NOMO-1 (cell line): ENCODE data around the gene DENND6B.
"Not testable (repeated sequence)": the region's sequence is repeated elsewhere in the genome, so short reads cannot be mapped to it uniquely, and the experiment has no call there.

Source experiments
- DNase-seq, 2 experiments: peaks; one replicate each; lab custom pipeline; 2025; ENCODE audit not compliant: unreplicated experiment in 2 of 2; lab: John Stamatoyannopoulos, UW

The DENND6B gene

DNA sequence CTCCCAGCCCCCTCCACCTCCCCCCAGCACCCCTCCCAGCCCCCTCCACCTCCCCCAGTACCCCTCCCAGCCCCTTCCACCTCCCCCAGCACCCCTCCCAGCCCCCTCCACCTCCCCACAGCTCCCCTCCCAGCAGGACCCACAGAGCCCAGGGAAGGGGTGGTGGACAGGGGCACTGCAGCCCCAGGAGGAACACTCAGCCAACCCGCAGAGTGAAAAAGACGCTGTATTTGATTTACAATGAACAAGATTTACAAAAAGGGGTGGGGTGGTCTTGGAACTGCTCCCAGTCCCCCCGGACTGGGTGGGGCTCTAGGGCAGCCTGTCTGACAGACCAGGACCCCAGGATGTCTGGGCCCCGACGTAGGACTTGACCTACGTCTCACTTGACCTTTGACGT, 52.0 kb downstream of the DENND6B start:
- no peak for DNase-seq

DNA sequence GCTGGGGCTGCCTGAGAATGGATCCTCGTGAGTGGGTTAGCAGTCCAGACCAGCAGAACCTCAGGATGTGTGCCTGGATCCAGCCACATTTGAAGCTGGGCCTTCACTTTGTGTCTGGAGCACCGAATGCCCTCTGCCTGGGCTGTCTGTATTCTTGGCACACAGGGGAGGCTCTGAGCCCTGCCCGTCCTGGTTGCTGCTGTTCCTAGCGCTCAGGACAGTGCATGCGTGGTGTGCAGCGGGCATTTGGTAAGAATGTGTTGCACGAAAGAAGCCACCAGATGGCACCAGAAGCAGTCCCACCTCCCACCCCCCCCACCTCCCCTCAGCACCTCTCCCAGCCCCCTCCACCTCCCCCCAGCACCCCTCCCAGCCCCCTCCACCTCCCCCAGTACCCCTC, 52.5 kb downstream of the DENND6B start:
- DNase-seq: peak; percentile 15 to 21

DNA sequence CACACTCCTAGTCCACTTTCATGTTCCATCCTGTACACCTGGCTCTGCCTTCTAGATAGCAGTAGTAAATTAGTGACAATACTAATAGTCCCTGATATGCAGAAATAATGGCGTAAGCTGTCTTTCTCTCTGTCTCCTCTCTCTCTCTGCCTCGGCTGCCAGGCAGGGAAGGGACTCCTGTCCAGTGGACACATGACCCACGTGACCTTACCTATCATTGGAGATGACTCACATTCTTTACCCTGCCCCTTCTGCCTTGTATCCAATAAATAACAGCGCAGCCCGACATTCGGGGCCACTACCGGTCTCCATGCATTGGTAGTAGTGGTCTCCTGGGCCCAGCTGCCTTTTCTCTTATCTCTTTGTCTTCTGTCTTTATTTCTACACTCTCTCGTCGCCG, 53.0 kb downstream of the DENND6B start:
- DNase-seq: not testable (repeated sequence)

DNA sequence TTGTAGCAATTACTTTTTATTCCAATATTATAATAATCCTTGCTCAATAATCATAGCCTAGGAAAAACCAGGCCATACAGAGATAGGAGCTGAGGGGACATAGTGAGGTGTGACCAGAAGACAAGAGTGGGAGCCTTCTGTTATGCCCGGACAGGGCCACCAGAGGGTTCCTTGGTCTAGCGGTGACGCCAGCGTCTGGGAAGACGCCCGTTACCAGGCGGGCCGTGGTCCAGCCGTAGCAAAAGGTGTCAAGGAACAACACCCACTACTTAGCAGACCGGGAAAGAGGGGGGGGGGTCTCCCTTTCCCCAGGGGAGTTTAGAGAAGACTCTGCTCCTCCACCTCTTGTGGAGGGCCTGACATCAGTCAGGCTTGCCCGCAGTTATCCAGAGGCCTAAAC, 53.5 kb downstream of the DENND6B start:
- DNase-seq: not testable (repeated sequence)

DNA sequence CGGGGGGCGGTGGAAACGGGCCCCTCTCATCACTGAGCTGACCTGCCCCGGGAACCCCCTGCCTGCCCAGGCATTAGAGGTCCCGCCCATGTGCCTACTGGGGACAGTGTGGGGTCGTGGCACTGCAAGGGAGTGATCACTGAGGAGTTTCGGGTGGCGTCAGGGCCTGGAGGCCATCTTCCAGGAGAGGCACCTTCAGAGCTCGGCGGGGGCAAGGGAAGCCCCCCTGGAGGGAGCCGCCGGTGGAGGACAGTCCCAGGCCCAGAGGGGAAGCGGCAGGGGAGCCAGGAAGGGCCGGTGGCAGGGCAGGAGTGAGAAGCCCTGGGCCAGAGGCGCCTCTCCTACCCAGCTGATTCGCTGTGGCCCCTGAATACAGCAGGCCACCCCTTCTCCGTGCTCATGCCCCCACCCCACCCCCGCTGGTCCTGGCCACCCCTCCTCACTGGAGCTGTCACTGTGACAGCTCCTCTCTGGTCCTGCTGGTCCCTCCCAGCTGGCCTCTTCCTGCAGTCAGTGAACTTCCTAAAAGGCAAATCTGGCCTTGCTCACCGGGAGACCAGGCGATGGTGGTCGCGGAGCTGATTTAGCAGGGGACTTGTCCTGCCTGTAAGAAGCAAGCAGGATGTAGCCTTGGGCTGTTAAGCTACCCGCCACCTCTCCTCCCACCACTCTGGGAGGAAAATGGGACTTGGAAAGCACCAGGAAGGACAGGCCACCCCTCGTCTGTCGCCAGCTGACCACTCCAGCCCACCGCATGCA, 54.6 kb downstream of the DENND6B start:
- no peak for DNase-seq

DNA sequence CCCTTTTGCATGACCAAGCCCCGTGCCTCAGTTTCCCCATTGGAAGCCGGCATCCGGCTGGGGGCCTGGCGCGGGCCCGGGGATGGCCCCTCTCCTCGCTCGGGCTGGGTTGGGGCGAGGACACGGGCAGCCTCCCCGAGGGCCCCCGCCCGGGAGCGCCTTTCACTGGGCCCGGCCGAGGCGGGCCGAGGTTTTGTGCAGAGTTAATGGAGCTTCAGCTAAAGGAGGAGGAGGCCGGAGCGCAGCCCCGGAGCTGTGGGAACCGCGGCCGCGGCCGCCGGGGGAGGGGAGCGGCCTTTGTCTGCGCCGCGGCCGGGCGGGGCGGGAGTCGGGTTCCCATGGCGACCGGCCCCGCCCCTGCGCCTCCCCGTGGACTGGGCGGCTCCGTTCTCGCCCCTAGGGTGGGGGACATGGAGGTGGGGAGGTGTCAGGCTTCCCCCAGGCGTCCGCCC, 55.3 kb downstream of the DENND6B start:
- DNase-seq: peak; percentile 35 to 53

DNA sequence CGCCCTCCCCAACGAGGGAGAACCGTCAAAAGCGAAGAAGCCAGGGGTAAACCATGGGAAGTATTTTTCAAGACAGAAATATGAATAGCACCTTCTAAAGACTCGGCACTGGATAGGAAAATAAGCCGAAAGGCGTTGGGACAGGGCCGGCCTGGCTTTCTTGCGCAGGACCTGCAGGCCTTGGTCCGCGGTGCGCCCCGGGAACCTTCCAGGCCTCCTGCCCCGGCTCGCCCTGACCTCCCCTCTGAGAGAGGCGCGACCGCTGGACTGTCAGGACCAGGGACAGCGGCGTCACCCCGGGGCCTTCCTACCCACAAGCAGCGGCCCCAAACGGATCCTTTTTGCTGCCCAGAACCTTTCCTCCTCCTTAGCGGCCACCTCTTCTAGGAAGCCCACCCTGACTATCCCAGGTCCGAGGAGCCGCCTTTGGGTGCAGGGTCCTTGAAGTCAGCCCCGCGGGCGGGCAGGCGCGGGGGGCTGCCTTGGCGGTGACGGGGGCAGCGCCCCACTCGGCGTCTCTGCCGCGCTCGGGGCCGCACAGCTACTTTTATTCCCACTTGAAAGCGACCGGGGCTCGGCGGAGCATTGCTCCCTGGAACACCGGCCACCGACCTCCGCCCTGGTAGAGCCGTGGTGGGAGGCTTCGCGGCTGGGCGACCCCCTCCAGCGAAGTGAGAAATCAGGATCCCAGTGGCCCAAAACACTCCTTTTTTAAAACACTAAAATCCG, 56.0 kb downstream of the DENND6B start:
- DNase-seq: peak; percentile 51 to 59

DNA sequence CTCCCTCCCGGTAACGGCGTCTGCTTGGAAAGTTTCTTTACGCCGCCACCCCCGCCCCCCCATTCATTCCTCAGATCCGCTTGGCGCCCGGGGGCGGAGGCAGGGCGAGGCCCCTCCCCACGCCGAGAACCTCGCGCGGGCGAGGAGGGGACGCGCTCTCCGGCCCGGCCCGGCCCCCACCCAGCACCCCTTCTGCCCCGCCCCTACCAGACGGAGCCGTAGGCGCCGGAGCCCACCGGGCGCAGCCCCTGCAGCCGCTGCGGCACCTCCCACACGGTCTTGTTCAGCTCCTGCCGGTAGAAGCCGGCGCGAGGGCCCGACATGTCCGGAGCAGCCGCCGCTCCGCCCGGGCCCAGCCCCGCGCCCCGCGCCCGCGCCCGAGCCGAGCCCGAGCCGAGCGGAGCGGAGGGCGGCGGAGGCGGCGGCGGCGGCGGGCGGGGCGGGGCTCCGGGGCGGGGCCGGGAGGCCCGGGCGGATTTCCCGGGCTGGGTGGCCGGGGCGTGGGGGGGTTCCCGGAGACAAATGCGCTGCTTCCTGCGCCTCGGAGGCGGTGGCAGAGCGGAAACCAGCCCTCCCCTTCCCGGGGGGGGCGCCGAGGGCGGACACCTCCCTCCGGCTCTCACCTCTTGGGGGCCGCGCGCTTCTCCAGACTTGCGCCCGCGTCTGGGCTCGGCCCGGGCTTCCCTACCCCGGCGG, 56.7 kb downstream of the DENND6B start, which contains the start of gene MAPK11:
TSS of gene MAPK11 (minus strand) at position 411 of the 696 bp plus-strand sequence. CDS start at position 323, 88 bp downstream.
- no peak for DNase-seq

DNA sequence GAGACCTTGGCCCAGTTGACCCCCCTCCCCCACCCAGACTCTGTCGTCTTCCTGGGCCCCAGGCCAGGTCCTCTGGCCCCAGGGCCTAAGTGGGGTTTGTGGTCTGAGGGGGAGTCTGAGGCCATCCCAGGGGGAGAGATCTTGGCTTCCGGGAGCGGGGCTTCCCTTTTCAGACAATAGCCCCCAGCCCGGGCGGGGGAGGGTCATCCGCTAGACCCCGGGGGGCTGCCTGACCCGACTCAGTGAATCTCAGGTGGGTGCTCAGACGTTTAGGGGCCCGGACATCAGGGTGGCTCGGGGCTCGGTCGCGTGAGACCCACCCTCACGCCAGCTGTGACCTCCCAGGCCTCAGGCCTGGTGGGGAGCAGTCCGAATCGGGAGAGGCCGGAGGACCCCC, 57.2 kb downstream of the DENND6B start:
- no peak for DNase-seq

DNA sequence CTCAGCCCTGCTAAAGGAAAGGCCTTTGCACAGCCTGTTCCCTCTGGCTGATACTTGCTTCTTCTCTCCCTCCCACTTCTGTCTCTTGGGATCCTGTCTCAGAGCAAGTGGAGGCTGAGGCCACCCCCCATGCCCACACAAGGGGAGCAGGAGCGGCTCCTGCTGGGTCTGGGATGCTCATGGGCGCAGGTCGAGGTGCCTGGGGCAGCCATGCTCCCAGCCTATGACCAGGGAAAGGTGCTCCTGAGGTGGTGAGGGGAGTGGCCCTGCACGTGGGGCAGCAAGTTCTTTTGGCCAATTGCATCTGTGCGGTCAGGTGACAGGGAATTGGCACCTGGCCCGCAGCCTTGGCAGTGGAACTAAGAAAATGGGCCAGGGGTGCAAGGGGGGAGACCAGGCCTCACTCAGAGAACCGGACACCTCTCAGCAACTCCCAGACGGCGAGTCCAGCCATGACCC, 58.1 kb downstream of the DENND6B start:
- DNase-seq: no peak

DNA sequence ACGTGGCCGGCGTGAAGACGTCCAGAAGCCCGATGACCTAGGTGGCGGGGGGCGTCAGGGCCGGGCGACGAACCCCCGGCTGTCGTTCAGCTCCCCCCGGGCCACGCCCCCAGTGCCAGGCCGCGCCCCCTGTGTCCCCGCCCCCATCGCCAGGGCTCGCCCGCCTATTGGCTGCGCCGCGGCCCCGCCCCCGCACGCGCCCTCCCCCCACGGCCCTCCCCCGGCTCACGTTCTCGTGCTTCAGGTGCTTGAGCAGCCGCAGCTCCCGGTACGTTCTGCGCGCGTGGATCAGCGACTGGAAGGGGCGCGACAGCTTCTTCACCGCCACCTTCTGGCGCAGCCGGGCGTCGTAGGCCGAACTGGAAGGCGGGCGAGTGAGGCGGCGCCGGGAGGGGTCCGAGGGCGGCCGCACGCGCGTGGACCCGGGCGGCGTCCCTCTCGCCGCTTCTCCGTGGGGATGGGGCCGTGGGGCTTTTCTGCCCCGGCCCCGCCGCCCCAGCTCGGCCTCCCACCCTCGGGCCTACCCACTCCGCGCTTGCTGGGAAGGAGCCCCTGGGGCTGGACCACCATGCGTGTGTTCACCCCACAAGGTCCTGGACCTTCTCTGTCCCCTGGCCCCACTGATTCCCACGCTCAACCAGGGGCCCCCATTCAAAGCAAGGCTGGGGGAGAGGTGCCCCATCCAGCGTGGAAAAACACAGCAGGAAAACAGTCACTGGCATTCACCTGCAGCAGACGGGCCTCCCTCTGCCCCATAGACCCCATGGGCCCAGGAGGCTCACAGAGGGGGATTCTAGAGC, 59.0 kb downstream of the DENND6B start:
- DNase-seq: no peak

DNA sequence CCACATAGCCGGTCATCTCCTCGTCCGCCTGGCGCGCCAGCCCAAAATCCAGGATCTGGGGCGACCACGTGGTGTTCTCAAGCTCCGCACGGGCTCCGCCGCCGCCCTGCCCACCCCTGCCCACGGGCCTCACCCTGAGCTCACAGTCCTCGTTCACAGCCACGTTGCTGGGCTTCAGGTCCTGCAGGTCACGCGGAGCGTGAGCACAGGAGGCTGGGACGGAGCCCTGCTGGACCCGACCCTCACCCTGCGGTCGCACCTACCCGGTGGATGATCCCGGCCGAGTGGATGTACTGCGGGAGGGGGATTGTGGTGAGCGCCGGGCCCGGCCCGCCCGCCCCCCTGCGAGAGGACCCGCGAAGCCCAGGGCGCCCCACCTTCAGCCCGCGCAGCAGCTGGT, 59.8 kb downstream of the DENND6B start:
- no peak for DNase-seq

DNA sequence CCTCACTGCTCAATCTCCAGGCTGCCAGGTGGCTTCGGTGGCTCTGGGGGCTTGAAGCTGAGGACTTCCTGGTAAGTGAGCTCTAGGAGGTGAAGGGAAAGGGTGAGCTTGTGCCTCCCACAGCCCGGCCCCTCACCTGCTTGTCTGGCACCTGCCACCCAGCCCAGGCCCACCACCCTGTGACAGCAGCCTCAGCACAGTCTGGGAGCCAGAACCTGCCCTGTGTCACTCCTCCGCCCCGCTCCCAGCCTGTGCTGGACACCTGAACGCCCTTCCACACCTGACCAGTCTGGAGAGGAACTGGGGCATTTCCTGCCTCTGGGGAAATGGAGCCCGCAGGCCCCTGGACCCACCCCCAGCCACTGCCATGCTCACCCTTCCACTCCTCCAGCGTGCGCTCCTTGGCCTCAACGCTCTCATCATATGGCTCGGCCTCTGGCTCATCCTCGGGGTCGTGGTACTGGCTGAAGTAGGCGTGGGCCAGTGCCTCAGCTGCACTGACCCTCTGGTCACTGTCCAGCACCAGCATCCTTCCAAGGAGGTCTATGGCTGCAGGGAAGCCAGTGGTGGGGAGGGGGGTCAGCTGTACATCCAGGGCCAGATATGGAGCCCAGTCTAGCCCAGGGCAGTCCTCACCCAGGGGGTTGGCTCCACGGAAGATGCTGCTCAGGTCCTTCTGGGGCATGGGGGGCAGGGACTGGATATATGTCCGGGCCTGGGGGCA, 61.7 kb downstream of the DENND6B start:
- no peak for DNase-seq

DNA sequence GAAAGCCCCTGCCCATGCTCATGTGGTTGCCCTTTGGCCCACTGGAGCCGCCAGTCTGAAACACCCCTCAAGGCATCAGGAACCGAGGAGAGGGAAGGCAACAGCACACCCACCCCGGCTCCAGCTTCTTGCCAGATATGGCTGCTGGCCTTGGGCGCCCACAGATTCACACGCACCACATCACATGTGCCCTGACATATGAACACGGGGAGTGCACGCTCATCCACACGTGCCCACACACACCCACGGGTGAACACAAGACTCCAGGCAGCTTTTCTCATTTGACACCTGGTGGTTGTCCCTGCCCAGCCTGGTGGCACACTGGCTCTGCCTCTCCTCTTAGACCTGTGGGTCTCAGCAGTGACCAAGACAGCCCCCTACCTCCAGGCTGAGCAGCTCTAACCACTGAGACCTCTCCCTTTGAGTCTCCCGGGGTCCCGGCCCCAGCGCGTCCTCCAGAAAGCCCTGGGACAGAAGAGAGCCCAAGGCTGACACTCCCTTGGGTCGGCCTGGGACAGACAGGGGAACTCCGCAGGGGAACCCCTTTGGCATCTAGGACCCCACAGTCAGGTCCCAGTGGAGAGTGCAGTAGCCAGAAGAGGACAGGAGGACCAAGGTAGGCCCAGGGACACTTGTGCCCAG, 62.6 kb downstream of the DENND6B start:
- no peak for DNase-seq

DNA sequence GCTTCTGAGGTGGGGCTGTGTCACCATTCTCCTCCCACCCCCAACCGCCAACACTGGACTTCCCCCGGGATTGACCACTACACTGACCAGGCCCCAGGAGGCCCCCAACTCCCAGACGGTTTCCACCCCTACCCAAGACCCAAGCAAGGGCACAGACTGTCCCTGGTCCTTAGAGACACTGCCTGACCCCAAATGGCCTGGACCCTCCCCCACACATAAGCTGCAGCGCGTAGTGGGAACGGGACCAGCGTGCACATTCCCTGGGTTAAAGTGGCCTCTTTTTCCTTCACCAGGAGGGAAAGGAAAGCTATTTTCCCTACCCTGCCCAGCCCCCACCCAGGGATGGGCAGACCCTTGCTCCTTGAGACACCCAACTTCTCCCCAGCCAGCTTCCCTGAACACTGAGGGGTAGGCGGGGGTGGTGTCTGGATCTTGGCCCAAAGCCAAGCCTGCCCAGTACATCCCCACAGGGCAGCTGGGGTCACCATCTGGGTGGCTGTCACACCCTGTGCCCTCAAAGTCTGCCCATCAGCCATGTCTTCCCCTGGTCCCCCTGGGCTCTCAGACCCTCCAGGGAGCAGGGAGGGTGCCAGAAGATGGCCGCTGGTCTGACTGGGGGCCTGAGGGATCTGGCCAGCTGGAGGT, 63.7 kb downstream of the DENND6B start:
- no peak for DNase-seq

DNA sequence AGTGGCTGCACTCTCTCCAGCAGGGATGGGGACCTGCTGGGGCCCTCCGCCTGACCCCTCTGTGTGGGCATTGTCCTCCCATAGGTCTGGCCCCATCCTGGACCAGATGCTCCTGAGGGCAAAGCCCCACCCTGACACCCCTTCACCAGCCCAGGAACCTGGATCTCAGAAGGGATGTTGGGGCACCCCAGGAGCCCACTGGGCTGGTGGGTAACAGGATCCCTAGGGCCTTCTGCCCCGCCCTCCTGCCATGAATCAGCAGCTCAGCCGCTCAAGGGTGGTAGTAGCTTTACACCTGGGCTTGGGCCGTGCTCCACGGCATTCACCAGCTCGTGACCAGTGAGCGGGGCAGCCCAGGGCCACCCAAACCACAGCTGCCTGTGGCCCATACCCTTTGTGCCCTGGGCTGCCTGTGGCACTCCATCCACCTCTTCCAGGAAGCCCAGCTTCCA, 64.3 kb downstream of the DENND6B start:
- DNase-seq: no peak

DNA sequence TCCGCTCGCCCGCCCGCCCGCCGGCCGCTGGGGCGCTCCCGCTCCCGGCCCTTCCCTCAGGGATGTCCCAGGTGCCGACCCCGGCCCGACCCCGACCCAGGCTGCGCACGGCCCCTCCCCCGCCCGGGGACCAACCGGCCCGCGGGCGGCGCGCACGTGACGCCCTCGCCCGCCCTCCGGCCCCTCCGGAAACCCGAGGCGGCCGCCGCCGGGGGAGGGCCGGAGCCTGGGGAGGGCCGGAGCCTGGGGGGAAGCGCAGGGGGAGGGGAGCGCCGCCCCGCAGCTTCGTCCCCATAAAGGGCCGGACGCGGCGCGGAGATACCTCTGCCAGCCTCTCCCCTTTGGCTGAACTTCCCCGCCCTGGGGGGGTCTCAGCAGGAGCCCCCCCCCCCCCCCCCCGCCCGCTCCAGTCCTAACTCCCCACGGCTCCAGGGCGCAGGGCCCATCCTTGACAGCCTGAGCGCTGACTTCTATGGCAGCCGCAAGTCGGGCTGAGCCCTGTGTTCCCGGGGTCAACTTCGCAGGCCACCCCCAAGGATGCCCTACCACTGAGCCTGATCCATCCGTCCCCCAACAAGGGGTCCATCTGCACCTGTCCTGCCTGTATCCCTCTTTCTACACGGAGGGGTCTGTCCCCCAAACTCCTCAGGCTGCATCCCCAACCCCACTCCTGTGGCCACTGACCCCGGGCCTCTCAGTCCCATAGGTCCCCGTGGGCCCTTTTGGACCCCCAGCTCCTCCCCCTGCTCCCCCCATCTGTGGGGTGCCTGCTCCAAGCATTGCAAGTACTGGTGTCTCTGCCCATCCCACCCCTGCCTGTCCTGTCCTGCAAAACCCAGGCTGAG, 65.0 kb downstream of the DENND6B start, which contains the start of gene MAPK12:
TSS of gene MAPK12 (minus strand) at position 69 of the 845 bp plus-strand sequence. CDS start 174 bp downstream, outside the sequence.
- DNase-seq: peak in 1 of 2 experiments; percentile 30
